HG02885 (cell line): Measurements from ENCODE around the gene KRTAP4-16.
"Not testable (repeated sequence)": the region's sequence is repeated elsewhere in the genome, so short reads cannot be mapped to it uniquely, and the experiment has no call there.

ENCODE experiments used
- ATAC-seq: cut with Tn5 transposase; IDR thresholded peaks from one replicate; pipeline ENCODE4 v1.9.1; 2021; ENCODE audit warnings: mild to moderate bottlenecking; ENCODE audit not compliant: unreplicated experiment, poor library complexity

KRTAP4-16 gene

DNA sequence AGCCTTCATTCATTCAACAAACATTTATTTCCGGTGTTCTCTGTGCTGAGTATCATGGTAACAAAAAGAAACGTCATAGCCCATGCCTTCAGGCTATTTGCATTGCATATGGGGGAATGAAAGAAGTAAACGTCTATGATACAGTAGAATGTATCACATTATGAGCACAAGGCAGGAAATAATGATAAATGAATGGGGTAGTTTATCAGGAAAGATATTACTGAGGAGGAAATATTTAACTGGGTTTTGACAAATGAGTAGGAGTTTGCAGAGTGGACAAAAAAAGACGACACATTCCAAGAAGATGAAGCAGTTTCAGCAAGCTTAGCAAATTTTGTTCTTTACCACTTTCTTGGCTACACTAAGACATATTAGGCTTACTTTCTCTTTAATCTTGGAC, 19.4 kb downstream of the KRTAP4-16 start:
- ATAC-seq: no peak

GRCh38 chr17:41076788-41077187, 25.2 kb downstream of the KRTAP4-16 start:
- no peak for ATAC-seq

DNA sequence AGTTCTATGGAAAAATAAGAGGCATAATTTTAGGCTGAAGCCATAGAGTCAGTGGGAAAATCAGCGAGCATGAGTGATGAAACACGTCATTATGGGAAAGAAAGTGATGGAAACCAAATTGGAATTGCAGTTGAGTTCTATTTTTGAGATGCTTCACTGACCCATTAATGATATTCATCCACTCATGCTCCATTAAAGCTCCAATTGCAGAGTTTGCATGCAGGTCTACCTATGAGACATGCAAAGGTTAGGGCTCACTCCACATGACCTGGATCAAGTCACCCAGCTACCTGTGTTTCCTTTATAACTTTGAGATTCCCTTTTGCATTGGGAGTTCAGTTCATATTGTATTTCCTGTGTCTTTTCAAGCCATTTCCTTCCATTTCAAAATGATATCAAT, 28.3 kb downstream of the KRTAP4-16 start:
- ATAC-seq: no peak

DNA sequence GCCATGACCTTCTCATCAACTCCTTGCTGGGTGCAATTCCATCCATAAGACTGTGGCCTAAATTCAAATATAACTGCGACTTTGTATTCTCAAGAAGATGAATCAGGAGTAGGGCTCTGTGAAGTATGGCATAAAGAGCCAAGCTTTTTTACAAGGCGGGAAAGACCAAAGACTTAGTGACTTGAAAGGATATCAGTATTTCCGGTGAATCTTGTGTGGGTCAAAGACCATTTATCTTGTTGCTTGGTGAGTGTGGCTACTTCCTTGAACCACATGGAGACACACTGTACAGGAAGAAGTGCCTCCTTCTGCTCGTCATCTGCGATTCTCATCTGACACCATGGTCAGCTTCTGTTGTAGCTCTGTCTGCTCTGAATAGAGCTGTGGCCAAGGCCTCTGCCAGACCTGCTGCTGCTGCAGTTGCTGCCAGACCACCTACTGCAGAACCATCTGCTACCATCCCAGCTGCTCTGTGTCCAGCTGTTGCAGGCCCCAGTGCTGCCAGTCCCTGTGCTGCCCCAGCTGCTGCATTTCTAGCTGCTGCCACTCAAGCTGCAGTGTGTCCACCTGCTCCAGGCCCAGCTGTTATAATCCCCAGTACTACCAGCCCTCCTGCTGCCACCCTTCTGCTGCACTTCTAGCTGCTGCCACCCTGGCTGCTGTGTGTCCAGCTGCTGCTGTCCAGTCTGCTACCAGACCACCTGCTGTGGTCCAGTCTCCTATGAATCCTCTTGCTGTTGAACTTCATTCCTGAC, 30.2 kb downstream of the KRTAP4-16 start:
- ATAC-seq: no peak

- no peak for ATAC-seq
Measured at GRCh38 chr17:41069031-41069430, 33.0 kb downstream of the KRTAP4-16 start.

GRCh38 chr17:41067281-41067680, 34.7 kb downstream of the KRTAP4-16 start:
- no peak for ATAC-seq

DNA sequence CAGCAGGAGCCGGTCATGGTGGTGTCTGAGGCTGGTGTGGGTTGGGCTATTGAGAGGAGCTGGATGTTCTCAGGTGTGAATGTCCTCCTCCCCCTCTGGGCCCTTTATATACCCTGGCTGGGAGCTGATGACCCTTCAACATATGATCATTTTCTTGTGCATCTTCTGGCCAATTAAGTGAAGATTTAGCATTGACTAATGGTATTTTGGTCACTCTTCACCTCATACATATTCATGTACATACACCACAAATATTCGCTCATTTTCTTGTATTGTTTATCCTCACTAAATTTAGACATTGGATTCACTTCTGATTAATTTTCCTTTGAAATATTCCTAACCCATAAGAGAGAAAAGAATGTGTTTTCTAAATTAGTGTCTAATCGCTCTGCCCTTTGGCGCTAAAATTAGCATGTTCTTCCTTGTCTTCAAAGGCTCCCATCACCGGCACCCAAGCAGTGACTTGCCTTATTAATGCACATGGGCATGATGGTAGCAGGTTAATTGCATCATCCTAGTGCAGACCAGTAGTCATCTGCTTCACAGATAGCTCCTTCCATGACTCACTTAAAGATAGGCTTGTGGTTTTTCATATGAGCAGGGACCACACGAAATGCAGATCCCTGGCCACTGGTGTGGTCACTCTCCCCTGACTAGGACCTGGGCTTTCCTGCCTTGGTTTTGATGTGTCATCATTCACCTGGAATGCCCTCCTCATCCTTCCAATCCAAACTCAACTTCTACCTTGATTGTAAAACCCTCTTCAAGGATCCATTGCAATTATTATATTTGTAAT, 36.0 kb downstream of the KRTAP4-16 start, which contains the start of gene KRTAP2-4:
KRTAP2-4 (minus strand) TSS at position 51 of the 796 bp plus-strand sequence; CDS start at position 17, 34 bp downstream.
- ATAC-seq: no peak

DNA sequence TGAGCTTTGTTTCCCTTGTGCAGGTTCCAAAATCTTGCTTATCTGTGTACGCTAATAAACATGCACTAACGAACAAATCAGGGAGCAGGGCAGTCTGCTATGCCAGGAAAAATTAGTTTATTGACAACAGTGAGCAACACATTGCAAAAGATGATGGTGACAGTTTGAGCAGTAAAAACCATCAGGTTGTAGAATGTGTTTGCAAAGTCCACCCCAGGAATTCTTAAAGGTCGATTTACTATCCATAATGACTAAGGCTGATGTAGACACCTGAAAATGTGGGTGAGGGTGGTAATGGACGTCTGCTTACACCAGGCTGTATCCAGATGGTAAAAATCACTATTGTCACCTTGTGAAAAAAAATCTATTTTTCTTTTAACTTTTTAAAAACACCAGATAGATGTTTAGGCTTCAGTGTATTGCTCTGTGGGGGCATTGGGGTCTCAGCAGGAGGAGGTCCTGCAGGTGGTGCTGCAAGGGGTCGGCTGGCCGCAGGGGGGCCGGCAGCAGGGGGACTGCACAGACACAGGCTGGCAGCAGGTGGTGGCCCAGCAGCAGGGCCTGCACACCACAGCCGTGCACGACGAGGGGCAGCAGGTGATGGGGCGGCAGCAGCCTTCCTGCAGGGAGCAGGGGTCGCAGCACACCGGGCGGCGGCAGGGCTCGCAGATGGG, 36.9 kb downstream of the KRTAP4-16 start:
- ATAC-seq: not testable (repeated sequence)

DNA sequence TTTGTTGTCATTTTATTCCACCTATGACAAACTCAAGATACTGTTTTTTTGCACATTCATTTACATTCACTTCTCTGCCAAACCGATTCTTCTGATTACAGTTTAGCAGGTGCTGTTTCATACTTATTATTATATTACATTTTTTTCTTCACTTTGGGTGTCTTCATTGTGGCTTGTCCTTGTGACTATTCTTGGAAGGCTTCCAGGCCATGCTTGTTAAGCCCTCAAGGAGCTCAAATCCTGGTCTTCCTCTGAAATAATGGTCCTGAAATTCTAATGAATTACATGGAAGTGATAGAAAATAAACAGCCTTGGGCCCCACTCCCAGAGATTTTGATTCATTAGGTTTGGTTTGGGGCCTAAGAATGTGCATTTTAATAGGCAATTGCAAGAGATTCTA, 37.7 kb downstream of the KRTAP4-16 start:
- ATAC-seq: no peak

DNA sequence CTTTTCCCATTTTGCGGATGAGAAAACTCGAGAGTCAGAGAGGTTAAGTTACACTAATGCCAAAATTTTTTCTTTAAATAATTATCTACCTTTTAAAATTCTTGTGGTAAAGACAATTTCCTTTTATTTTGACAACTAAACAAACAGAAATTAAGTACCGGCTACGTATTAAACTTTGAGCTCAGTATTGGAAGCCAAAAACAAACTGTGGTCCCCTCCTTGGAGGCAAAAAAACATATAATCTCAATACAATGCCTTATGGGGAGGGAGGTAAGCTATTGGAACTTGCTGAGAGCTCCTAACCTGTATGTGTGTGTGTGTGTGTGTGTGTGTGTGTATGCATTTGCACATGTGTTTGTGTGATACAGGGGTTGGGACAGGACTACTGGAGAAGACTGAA, 38.6 kb downstream of the KRTAP4-16 start:
- no peak for ATAC-seq

- no peak for ATAC-seq
Measured at GRCh38 chr17:41061964-41062363, 40.0 kb downstream of the KRTAP4-16 start.

DNA sequence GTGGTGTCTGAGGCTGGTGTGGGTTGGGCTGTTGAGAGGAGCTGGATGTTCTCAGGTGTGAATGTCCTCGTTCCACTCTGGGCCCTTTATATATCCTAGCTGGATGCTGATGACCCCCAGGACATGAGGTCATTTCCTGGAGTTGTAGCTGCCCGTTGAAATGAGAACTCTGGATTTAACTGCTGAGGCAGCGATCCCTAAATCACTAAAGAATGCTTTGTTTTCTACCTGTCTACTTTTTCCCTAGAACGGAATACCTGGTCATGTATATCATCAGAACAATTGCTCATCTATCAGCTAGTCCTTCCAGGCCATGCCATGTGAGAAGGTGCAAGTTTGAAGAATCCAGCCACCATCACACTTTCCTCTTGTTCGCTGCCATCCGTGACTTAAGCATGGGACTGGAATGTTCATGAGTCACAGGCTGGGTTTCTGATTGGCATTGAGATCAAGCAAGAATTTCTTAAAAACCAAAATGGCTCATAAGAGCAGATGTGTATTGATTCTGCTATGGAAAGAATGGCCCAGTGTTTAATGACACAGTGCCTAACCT, 41.9 kb downstream of the KRTAP4-16 start, which contains the start of gene KRTAP2-3:
KRTAP2-3 (minus strand) TSS at position 63 of the 553 bp plus-strand sequence. CDS start 64 bp downstream, outside the sequence.
- no peak for ATAC-seq

DNA sequence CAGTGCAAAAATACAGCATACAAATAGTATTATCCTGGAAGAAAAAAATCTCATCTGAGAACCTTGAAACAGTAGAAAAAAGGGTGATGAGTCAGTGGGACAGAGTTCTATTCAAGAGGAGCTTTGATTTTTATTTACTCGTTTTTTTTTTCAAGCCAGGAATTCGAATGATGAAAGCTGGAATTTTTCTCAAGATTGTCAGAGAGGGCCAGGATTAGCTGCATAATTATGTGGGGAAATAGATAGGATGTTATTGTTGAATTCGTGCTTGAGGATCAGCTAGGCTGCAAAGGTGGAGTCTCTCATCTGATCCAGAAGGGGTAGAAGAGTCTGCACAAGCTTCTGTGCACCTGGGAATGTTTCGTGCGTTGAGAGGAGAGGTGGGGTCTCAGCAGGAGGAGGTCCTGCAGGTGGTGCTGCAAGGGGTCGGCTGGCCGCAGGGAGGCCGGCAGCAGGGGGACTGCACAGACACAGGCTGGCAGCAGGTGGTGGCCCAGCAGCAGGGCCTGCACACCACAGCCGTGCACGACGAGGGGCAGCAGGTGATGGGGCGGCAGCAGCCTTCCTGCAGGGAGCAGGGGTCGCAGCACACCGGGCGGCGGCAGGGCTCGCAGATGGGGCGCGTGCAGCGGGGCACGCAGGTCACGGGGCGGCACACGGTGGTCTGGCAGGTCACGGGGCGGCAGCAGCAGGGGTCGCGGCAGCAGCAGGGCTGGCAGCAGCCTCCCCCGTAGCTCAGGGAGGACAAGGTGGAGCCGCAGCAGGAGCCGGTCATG, 42.5 kb downstream of the KRTAP4-16 start:
- not testable (repeated sequence) for ATAC-seq

GRCh38 chr17:41058741-41059140, 43.3 kb downstream of the KRTAP4-16 start:
- ATAC-seq: no peak

DNA sequence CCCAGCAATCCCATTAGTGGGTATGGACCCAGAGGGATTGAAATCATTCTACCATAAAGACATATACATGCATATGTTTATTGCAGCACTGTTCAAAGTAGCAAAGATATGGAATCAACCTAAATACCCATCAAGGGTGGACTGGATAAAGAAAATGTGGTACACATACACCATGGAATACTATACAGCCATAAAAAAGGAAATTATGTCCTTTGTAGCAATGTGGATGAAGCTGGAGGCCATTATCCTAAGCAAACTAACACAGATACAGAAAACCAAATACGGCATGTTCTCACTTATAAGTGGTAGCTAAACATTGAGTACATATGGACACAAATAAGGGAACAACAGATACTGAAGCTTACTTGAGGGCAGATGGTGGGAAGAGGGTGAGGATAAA, 44.5 kb downstream of the KRTAP4-16 start:
- ATAC-seq: no peak

GRCh38 chr17:41055130-41055529, 46.9 kb downstream of the KRTAP4-16 start, which contains the start of gene KRTAP2-2:
TSS of gene KRTAP2-2 (minus strand) at chr17:41055230. CDS start at chr17:41055211, 19 bp downstream.
- ATAC-seq: not testable (repeated sequence)

DNA sequence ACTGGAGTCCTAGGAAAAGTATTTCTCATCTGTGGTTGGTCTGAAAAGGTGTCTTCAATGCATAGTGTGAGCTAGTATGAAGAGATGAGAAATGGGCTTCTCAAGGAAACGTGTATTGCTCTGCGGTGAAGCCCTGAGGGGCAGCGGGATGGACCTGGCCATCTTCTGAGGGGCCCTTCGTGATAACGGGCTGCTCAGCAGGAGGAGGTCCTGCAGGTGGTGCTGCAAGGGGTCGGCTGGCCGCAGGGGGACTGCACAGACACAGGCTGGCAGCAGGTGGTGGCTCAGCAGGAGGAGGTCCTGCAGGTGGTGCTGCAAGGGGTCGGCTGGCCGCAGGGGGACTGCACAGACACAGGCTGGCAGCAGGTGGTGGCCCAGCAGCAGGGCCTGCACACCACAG, 47.5 kb downstream of the KRTAP4-16 start:
- ATAC-seq: not testable (repeated sequence)

GRCh38 chr17:41054025-41054424, 48.0 kb downstream of the KRTAP4-16 start:
- no peak for ATAC-seq

DNA sequence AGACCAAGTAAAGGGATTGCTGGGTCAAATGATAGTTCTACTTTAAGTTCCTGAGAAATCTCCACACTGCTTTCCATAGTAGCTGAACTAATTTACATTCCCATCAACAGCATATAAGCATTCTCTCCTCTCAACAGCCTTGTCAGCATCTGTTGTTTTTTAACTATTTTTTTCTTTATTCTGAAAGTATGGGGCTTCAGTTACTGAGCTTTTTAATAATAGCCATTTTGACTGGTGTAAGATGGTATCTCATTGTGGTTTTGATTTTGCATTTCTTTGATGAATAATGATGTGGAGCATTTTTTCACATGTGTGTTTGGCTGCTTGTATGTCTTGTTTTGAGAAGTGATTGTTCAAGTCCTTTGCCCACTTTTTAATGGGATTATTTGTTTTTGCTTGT, 49.4 kb downstream of the KRTAP4-16 start:
- no peak for ATAC-seq
